Ovary (tissue), 3 donors: ENCODE data around the gene TMED5.

Source experiments
- CTCF ChIP-seq, 3 donors: fragments of 450-650 bp in 2 of 3; fragments of 200-600 bp in 1 of 3; IDR thresholded peaks; one replicate each; pipeline versions ENCODE4 v1.5.1 to v1.8.0; 2016 to 2022; ENCODE audit warnings: antibody characterized with exemption in 3 of 3, mild to moderate bottlenecking in 1 of 3
- POLR2A ChIP-seq: fragments of 450-650 bp; IDR thresholded peaks from one replicate; pipeline ENCODE4 v1.6.1; 2017; ENCODE audit warnings: antibody characterized with exemption, mild to moderate bottlenecking, moderate library complexity
- donor health status: DM: no; HTN: no; CAD: no.

GRCh38 chr1:93114391-93114790 is 65.8 kb downstream of the TMED5 start:
- TF ChIP-seq CTCF (IDR thresholded peaks at IDR 0.05) (no peak), POLR2A (no peak)
